Endodermal cell (in vitro differentiated cells): ENCODE data around the gene CNOT3. TPM values are rescaled to one million over a fixed set of nuclear protein-coding genes. Genes with fewer than 3 reads are reported as not detected.
A peak's percentile ranks its signal among the peaks of the same experiment; 100 is the strongest.

Experiments used
- DNase-seq: peaks from one replicate; pipeline ENCODE4 v3.0.0-alpha.2; 2017
- H3K27ac ChIP-seq: 2 replicates; pipeline ENCODE4 v1.5.1; 2013; ENCODE audit warnings: mild to moderate bottlenecking, low read depth, low read length, moderate library complexity
- H3K27me3 ChIP-seq: 2 replicates; pipeline ENCODE4 v1.6.1; 2013; ENCODE audit warnings: mild to moderate bottlenecking, low read length, moderate library complexity; ENCODE audit not compliant: insufficient read depth, control insufficient read depth, poor library complexity, severe bottlenecking
- H3K36me3 ChIP-seq: 2 replicates; pipeline ENCODE4 v1.7.0; 2013; ENCODE audit warnings: mild to moderate bottlenecking, low read length, moderate library complexity; ENCODE audit not compliant: control insufficient read depth, insufficient read depth
- H3K4me1 ChIP-seq: one replicate; pipeline ENCODE4 v1.7.0; 2013; ENCODE audit warnings: low read length; ENCODE audit not compliant: control insufficient read depth, insufficient read depth
- H3K4me3 ChIP-seq: 2 replicates; pipeline ENCODE4 v1.5.1; 2013; ENCODE audit warnings: mild to moderate bottlenecking, low read length, moderate library complexity
- H3K9ac ChIP-seq: 2 replicates; pipeline ENCODE4 v1.6.1; 2013; ENCODE audit warnings: mild to moderate bottlenecking, low read length, moderate library complexity; ENCODE audit not compliant: poor library complexity, severe bottlenecking; ENCODE audit errors: extremely low read depth
- H3K9me3 ChIP-seq: 2 replicates; pipeline ENCODE4 v1.6.1; 2013; ENCODE audit warnings: mild to moderate bottlenecking, low read length, moderate library complexity; ENCODE audit not compliant: control insufficient read depth
- H3K27ac Mint-ChIP-seq: 2 replicates; pipeline ENCODE4 v1.8.0; 2020; ENCODE audit warnings: mixed read lengths
- H3K27me3 Mint-ChIP-seq: 2 replicates; pipeline ENCODE4 v1.8.0; 2021; ENCODE audit warnings: mild to moderate bottlenecking, mixed read lengths; ENCODE audit not compliant: insufficient read depth
- H3K36me3 Mint-ChIP-seq: 2 replicates; pipeline ENCODE4 v1.8.0; 2020; ENCODE audit warnings: low read depth, mixed read lengths
- H3K4me1 Mint-ChIP-seq: 2 replicates; pipeline ENCODE4 v1.8.0; 2020; ENCODE audit warnings: mixed read lengths
- H3K4me3 Mint-ChIP-seq: 2 replicates; pipeline ENCODE4 v1.8.0; 2020; ENCODE audit warnings: mild to moderate bottlenecking, moderate library complexity, mixed read lengths
- H3K9me3 Mint-ChIP-seq: 2 replicates; pipeline ENCODE4 v1.8.0; 2020; ENCODE audit warnings: mild to moderate bottlenecking, mixed read lengths
- WGBS, 2 experiments: methylation state at CpG; one replicate each; pipeline versions ENCODE4 v1.1.5 to v1.1.7; 2013; ENCODE audit warnings: missing lambda C conversion rate in 2 of 2, mixed read lengths in 1 of 2; ENCODE audit not compliant: insufficient coverage in 1 of 2, insufficient read length in 1 of 2; 5-methylcytosine and 5-hydroxymethylcytosine counted together
- total RNA-seq, 2 donors: library from RNA; stranded (reverse); fragmentation: NEBNext Ultra II Directional in 1 of 2; extraction: Animal tissue kit (Norgen Biotek cat#: 25700) in 1 of 2; gene quantifications; 2 replicates in 1 of 2; 3 replicates in 1 of 2; pipeline ENCODE4 v1.2.1, GENCODE V29; 2021
- TF ChIP-seq, protein P1 (sequence below): fragments of 200-600 bp; sonication (generic); conservative IDR thresholded peaks from 2 replicates; pipeline ENCODE4 v1.5.0; 2021; ENCODE audit warnings: antibody characterized with exemption, mild to moderate bottlenecking

The CNOT3 gene
- total RNA-seq, 2 donors from 2014 or later, result 78.9 to 82.7 TPM

DNA sequence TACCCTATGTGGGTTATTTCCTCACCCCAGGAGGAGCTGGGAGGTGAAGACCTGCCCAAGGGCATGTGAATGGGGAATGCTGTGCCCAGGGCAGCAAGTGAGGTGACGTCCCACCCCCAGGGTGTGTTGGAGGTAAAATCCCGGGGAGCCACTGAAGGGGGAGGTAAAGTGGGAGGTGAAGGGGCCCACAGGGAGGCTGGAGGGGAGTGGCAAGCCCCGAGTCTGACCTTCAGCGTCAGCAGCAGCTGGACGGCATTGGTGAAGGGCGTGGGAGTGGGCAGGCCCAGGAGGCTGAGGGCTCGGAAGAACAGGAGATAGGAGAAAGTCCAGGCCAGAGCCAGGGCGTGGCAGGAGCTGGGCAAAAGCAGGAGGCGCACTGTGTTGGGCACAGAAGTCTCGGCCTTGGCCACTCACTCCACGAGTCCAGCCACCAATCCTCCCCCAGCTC is 49.4 kb downstream of the CNOT3 start:
- TF ChIP-seq, protein P1, sequence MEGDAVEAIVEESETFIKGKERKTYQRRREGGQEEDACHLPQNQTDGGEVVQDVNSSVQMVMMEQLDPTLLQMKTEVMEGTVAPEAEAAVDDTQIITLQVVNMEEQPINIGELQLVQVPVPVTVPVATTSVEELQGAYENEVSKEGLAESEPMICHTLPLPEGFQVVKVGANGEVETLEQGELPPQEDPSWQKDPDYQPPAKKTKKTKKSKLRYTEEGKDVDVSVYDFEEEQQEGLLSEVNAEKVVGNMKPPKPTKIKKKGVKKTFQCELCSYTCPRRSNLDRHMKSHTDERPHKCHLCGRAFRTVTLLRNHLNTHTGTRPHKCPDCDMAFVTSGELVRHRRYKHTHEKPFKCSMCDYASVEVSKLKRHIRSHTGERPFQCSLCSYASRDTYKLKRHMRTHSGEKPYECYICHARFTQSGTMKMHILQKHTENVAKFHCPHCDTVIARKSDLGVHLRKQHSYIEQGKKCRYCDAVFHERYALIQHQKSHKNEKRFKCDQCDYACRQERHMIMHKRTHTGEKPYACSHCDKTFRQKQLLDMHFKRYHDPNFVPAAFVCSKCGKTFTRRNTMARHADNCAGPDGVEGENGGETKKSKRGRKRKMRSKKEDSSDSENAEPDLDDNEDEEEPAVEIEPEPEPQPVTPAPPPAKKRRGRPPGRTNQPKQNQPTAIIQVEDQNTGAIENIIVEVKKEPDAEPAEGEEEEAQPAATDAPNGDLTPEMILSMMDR, result no peak
- Histone ChIP-seq H3K4me1 (no peaks in the 10 kb centered on the region), H3K9me3 (no peaks in the 10 kb centered on the region), H3K4me3 (no peak overlapping the region), H3K9ac (no peak overlapping the region), H3K27ac (no peak overlapping the region), H3K27me3 (no peaks in the 10 kb centered on the region), H3K36me3 (peaks cover 29% of the 10 kb centered on the region)
- H3K27me3 Mint-ChIP-seq, result no peaks in the 10 kb centered on the region
- peaks cover 8% of the 10 kb centered on the region for H3K4me1 Mint-ChIP-seq
- no peak overlapping the region for H3K27ac Mint-ChIP-seq
- H3K36me3 Mint-ChIP-seq, result peaks cover 41% of the 10 kb centered on the region
- no peak for DNase-seq
- WGBS, 2 experiments, result 96 to 100% methylated on average over 1 to 11 of the region's 11 CpGs
- peak overlapping the region; percentile 76 for H3K4me3 Mint-ChIP-seq
- H3K9me3 Mint-ChIP-seq, result no peaks in the 10 kb centered on the region

DNA sequence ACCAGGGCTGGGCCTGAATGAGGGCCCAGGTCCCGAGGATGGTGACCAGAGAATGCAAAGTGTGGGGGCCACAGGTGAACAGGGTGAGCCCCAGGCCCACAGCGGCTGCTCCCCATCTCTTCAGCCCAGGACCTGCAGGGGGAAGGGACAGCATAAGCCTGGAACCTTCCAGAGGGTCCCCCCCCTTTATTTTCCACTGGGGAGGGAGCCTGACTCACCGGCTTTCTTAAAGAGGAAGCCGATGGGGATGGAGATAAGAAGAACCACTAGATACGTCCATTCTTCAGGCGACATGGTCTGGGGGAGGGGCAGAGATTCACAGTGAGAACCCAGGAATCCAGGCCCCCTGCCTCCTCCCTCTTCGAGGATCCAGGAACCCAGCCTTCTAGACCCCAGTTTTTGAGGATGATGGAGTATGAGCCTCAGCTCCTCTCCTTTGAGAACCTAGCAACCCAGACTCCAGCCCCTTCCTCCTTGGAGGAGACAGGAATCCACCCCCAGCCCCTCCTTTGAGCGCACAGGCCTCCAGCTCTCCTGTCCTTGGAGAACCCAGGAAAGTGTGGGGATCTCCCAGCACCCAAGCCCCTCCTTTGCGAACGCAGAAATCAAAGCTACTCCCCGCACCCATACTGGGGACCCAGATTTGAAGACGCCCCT is 50.8 kb downstream of the CNOT3 start:
- no peak overlapping the region for H3K27ac ChIP-seq
- TF ChIP-seq, protein P1, result no peak
- no peaks in the 10 kb centered on the region for H3K9me3 ChIP-seq
- Mint-ChIP-seq H3K36me3 (peaks cover 45% of the 10 kb centered on the region), H3K27me3 (no peaks in the 10 kb centered on the region), H3K4me3 (peak overlapping the region; percentile 76), H3K4me1 (peaks cover 14% of the 10 kb centered on the region), H3K9me3 (no peaks in the 10 kb centered on the region), H3K27ac (peak overlapping the region; percentile 88)
- no peaks in the 10 kb centered on the region for H3K27me3 ChIP-seq
- peak overlapping the region; percentile 87 for H3K4me3 ChIP-seq
- DNase-seq, result peak; percentile 62
- peak overlapping the region; percentile 88 for H3K9ac ChIP-seq
- H3K36me3 ChIP-seq, result peaks cover 36% of the 10 kb centered on the region
- no peaks in the 10 kb centered on the region for H3K4me1 ChIP-seq
- 9 to 31% methylated on average over 8 to 11 of the region's 12 CpGs for WGBS, 2 experiments

DNA sequence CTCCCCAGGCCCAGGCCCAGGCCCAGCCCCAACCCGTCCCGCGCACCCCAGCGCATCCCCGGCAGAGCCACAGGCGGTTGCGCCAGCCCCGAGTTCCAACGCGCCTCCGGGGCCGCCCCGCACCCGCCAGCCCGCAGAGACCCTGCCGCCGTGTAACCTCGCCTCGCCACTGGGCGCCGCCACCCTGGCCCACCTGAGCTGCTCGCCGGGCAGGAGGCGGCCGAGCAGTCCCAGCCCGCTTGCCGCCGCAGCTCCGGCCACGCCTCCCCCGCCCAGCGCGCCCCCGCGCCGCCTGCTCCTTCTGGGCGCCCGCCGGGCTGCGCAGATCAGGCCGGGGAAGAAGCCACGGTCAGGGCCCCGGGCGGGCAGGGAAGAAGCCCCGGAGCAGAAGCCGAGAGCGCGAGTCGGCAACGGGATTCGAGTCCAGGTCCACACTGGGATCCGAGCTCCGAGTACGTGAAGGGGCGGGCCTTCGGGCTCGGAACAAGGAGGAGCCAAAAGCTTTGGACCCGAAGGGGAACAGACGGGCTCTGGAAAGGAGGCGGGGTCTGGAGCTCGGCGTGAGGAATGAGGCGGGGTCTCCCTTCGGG is 51.7 kb downstream of the CNOT3 start, which contains the start of gene MBOAT7:
Gene MBOAT7 (minus strand): TSS at position 436 of the 590 bp plus-strand sequence. CDS start 1,072 bp downstream, outside the sequence.
- peaks cover 34% of the 10 kb centered on the region for H3K36me3 ChIP-seq
- DNase-seq, result no peak
- Mint-ChIP-seq H3K27ac (peak within 1 kb of the TSS; percentile 100), H3K9me3 (no peaks in the 10 kb centered on the region), H3K4me3 (peak within 1 kb of the TSS; percentile 76), H3K27me3 (no peaks in the 10 kb centered on the region), H3K36me3 (peaks cover 46% of the 10 kb centered on the region), H3K4me1 (peaks cover 14% of the 10 kb centered on the region)
- H3K4me1 ChIP-seq, result no peaks in the 10 kb centered on the region
- no peaks in the 10 kb centered on the region for H3K27me3 ChIP-seq
- no peaks in the 10 kb centered on the region for H3K9me3 ChIP-seq
- TF ChIP-seq, protein P1, result peak; percentile 61
- WGBS, 2 experiments, result 0% methylated on average over 29 to 64 of the region's 64 CpGs
- peak within 1 kb of the TSS; percentile 96 for H3K4me3 ChIP-seq
- peak within 1 kb of the TSS; percentile 98 for H3K27ac ChIP-seq
- H3K9ac ChIP-seq, result peak within 1 kb of the TSS; percentile 88
